IPS-11a (cell line): ENCODE results near the gene AAK1.

Experiments used
- H3K4me3 ChIP-seq: one replicate; pipeline ENCODE4 v1.5.1; 2013; ENCODE audit warnings: low read depth, low read length, control low read depth

AAK1 gene

DNA sequence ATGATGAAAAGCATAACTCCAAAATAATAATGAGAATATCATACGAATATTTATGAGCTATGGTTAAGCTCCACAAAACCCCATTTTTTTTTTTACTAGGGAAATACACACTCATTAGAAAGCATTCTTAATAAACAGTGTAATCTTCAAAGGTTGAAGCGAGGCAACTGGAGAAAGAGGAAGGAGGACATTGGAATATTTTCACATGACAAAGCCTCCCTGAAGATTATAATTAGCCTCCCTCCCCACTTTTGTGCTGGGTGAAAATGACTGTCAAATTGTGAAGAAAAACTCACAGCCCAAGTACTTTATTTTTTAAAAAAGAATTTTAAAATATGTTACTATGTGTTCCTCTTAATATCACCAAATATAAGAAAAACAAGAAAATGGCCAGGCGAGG lies 142.2 kb downstream of the AAK1 start:
- H3K4me3 ChIP-seq = no peak overlapping the region

DNA sequence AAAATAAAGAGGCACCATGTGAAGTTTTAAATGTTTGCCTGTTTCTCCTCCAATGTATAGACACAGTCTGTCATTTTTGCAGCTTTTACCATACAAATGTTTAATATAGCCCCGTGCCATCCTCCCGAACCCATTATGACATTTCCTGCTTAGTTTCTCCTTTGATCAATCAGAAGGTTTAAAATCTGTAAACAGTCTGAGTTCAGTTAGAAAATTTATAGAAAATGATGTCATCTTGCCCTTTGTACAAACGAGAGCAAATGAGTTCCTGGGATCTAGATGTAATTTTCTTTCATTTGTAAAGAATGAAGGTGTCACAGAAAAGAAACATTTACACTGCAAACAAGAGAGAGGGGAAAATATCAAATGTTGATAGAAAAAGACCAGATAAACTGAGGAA lies 143.6 kb downstream of the AAK1 start:
- H3K4me3 ChIP-seq = no peak overlapping the region

DNA sequence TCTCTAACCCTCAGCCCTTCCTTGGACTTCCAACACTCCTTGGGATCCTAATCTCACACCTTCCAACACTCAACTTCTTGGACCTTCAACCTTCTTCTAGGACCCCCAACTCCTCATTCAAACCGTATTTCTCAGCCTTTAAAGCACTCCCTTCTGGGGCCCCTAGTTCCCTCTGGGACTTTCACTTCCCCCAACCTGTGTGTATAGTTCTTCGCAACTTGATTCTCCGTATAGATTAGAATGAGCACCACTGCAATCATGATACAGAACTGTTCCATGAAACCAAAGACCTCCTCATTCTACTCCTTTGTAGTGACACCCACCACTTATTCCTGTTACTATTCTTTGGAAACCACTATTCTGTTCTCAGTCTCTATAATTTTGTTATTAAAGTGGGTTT lies 144.3 kb downstream of the AAK1 start:
- H3K4me3 ChIP-seq = no peak overlapping the region

GRCh38 chr2:69495861-69496260 lies 147.7 kb downstream of the AAK1 start:
- H3K4me3 ChIP-seq = no peak overlapping the region

- H3K4me3 ChIP-seq = no peak overlapping the region
Measured at GRCh38 chr2:69495008-69495407, 148.5 kb downstream of the AAK1 start.

- no peak overlapping the region for H3K4me3 ChIP-seq
Measured at GRCh38 chr2:69494126-69494525, 149.4 kb downstream of the AAK1 start.

- H3K4me3 ChIP-seq = no peak overlapping the region
Measured at GRCh38 chr2:69493268-69493667, 150.3 kb downstream of the AAK1 start.

DNA sequence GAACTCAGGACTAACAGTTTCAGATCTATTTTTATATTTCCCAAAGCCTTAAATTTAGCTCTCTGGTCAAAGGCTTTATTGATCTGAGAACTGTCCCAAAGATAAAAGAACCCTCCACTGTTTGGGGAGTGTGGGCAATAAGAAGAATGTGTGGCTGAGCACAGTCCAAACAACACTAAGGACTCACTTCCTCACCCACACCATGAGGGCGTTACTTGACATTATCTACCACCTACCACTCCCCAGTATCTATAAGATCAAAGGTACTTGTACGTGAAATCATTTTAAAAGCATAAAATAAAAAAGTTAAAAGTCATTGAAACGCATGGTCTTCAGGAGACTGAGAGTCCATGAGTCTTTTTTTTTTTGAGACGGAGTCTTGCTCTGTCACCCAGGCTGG lies 151.7 kb downstream of the AAK1 start:
- no peak overlapping the region for H3K4me3 ChIP-seq

GRCh38 chr2:69490486-69490885 lies 153.1 kb downstream of the AAK1 start:
- H3K4me3 ChIP-seq = no peak overlapping the region

DNA sequence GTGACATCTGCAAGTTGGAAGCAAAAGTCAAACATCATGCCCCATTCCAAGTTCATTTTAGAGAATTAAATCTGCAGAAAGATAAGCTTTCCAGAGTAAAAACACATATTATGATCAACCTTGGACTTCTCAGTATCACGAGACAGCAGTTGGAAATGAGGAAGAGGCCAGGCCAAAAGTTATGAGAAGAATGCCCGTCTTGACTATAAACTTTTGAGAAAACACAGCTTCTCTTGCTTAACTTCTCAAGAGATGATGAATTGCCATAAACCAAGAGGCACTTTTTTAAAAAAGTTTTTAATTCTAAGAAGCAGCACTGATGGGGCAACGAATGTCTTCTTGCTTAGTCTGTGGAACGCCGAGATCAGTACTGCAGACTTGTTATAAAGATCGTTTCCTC lies 153.7 kb downstream of the AAK1 start:
- H3K4me3 ChIP-seq = no peak overlapping the region

- no peak overlapping the region for H3K4me3 ChIP-seq
Measured at GRCh38 chr2:69483696-69484095, 159.8 kb downstream of the AAK1 start.

GRCh38 chr2:69483024-69483423 lies 160.5 kb downstream of the AAK1 start:
- no peak overlapping the region for H3K4me3 ChIP-seq

GRCh38 chr2:69482471-69482870 lies 161.1 kb downstream of the AAK1 start:
- no peak overlapping the region for H3K4me3 ChIP-seq

DNA sequence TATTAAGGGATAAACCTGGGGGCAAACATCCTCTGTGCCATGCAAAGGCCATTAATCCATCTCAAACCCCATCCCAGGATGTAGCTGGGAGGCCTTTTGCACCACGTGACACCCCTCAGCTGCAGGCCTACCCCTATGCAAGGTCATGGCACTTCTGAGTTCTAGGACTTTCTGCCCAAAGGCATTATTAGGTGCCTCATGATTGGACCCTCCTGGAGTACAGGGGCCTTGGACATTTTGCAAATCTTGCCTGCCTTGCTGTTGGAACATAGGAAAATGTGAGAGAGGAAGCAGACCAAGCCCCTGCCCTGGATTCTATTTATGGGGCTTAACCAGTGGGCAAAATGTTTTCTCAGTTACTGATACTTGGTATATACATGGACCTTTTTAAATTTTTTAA lies 162.1 kb downstream of the AAK1 start:
- no peak overlapping the region for H3K4me3 ChIP-seq

GRCh38 chr2:69477627-69478026 lies 165.9 kb downstream of the AAK1 start:
- H3K4me3 ChIP-seq = no peak overlapping the region

DNA sequence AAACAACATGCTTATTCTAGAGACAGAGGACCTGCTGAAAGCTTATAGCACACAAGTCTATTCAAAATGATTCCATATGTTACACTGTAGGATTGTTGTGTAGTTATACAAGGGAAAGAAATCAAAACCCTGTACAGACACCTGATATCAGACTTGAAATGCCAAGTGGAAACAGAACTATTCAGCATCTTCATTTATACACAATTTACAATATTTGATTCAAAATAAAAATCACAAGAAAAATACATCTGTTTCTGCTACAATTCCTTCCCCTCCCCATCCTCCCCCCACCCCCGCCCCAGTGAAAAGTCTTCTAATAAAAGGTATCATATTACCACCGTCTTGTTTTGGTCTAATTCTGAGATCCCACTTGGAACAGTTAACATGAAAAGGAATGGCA lies 168.9 kb downstream of the AAK1 start:
- H3K4me3 ChIP-seq = no peak overlapping the region

DNA sequence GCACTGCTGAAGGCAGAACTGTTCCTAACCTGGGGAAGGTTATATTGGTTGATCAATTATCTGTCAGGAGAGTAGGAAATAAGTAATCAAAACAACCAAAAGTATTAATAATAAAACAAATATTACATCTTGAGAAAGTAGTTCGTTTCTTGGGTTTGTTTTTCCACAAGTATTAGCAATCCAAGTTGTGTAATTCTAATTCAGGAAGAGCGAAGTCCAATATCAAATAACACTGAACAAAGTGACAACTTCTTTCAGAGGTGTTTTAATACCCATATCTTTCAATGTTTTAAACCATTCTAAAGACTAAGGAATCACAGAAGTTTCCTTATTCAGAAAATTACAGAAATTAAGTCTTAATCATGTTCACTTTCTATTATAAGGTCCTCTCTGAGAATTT lies 171.7 kb downstream of the AAK1 start:
- H3K4me3 ChIP-seq = no peak overlapping the region

- H3K4me3 ChIP-seq = no peak overlapping the region
Measured at GRCh38 chr2:69470911-69471310, 172.6 kb downstream of the AAK1 start.

- H3K4me3 ChIP-seq = no peak overlapping the region
Measured at GRCh38 chr2:69469784-69470183, 173.8 kb downstream of the AAK1 start.

DNA sequence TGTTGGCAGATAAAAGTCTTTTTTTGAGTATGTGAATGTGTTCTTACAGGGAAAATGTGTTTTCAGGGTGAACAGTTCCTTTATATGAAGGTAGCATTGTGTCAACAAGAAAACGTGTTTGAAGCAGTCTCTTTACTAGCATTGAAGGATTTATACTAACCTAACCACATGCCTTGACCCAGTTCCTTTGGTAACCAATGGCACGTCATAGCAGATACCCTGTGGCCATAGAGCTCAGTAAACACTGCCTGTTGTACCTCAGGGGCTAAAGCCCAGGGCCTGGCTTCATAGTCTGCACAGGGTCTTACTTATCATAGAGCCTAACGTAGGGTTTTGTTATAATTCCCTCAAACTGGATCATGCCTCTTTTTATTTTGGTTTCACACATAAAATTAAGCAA lies 174.2 kb downstream of the AAK1 start:
- H3K4me3 ChIP-seq = no peak overlapping the region

GRCh38 chr2:69466728-69467127 lies 176.8 kb downstream of the AAK1 start:
- no peak overlapping the region for H3K4me3 ChIP-seq

- H3K4me3 ChIP-seq = no peak overlapping the region
Measured at GRCh38 chr2:69465513-69466456, 177.8 kb downstream of the AAK1 start.

DNA sequence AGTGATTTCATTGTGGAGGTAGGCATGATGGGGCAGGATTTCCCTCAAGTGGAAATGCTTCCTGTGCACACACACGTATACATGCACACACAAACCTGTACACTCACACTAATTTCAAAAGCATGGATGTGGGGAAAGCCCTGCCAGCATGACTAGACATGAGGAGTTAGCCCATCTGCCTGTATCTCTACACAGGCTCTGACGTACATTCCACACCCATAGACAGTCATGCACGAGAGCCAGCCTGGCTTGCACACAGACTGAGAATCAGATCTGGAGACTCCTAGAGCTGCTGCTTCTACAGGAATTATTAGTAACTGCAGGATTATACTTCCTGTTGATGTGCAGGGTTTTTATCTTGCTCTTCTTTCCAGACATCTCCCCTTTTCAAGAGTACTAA lies 179.0 kb downstream of the AAK1 start:
- H3K4me3 ChIP-seq = no peak overlapping the region
